Measurements from ENCODE around the gene TAF4. TPM values are rescaled to one million over a fixed set of nuclear protein-coding genes. Genes with fewer than 3 reads are reported as not detected.

TAF4 gene
- total and polyA plus RNA-seq, 2 of the 13 experiments (the other 11 are each of a cell fraction or from before 2014, with no cell fraction given): 5.9 to 12.0 TPM

GRCh38 chr20:61929971-61930666 lies 135.6 kb downstream of the TAF4 start:
- no peaks in the 10 kb centered on the region for H3K36me3 ChIP-seq (replicated peaks in 1 of 2; ENCODE audit: control insufficient read depth in 1 of 2, insufficient read depth in 2 of 2, low read length in 2 of 2)
- no TSS peak for BruUV-seq (replicated peaks)
- no peak overlapping the region for H3K9ac ChIP-seq (ENCODE audit: insufficient read depth, low read depth, low read length)
- H3K4me3 ChIP-seq (replicated peaks in 1 of 3; ENCODE audit: insufficient read depth in 1 of 3, low read depth in 2 of 3, low read length in 3 of 3): no peak overlapping the region
- ChIA-PET CTCF (ENCODE audit: low intra/inter-chr PET ratio, low total read pairs) (no interaction called here), POLR2A (no interaction called here)
- no peaks in the 10 kb centered on the region for H3K79me2 ChIP-seq (ENCODE audit: insufficient read depth, low read length)
- no peak for TF ChIP-seq AGO2 (optimal IDR thresholded peaks at IDR 0.05; ENCODE audit: low read depth, low read length)
- no peak for TF ChIP-seq ESRRA (CRISPR knock-in tag; IDR thresholded peaks at IDR 0.05; ENCODE audit: low read depth)
- TF ChIP-seq ZFP1 (CRISPR knock-in tag; IDR thresholded peaks at IDR 0.05): no peak
- TF ChIP-seq USF2 (IDR thresholded peaks at IDR 0.05; ENCODE audit: low read depth, low read length): peak; percentile 25; the same call in 1 of the 2 replicates
- no peak for TF ChIP-seq USF2 (CRISPR knock-in tag; IDR thresholded peaks at IDR 0.05; ENCODE audit: borderline replicate concordance)
- no peak for TF ChIP-seq FOXO1 (CRISPR knock-in tag; IDR thresholded peaks at IDR 0.05)
- no peak for TF ChIP-seq JDP2 (CRISPR knock-in tag; IDR thresholded peaks at IDR 0.05; ENCODE audit: borderline replicate concordance)
- TF ChIP-seq SNAPC5 (CRISPR knock-in tag; IDR thresholded peaks at IDR 0.05; ENCODE audit: borderline replicate concordance): no peak
- no peak for TF ChIP-seq HNRNPH1 (optimal IDR thresholded peaks at IDR 0.05; ENCODE audit: low read depth, low read length)
- TF ChIP-seq, protein P1, sequence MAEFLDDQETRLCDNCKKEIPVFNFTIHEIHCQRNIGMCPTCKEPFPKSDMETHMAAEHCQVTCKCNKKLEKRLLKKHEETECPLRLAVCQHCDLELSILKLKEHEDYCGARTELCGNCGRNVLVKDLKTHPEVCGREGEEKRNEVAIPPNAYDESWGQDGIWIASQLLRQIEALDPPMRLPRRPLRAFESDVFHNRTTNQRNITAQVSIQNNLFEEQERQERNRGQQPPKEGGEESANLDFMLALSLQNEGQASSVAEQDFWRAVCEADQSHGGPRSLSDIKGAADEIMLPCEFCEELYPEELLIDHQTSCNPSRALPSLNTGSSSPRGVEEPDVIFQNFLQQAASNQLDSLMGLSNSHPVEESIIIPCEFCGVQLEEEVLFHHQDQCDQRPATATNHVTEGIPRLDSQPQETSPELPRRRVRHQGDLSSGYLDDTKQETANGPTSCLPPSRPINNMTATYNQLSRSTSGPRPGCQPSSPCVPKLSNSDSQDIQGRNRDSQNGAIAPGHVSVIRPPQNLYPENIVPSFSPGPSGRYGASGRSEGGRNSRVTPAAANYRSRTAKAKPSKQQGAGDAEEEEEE (CRISPR knock-in tag; IDR thresholded peaks at IDR 0.05; ENCODE audit: borderline replicate concordance): no peak
- TF ChIP-seq NFYC (CRISPR knock-in tag; IDR thresholded peaks at IDR 0.05): peak; percentile 45; the same call in 1 of the 2 replicates
- no peak for TF ChIP-seq ZNF136 (CRISPR knock-in tag; IDR thresholded peaks at IDR 0.05; ENCODE audit: low read depth)
- no peak for TF ChIP-seq POLR2G (IDR thresholded peaks at IDR 0.05; ENCODE audit: low read depth, low read length)
- no peak for TF ChIP-seq ZNF737 (CRISPR knock-in tag; IDR thresholded peaks at IDR 0.05; ENCODE audit: borderline replicate concordance)
- TF ChIP-seq, protein P2, sequence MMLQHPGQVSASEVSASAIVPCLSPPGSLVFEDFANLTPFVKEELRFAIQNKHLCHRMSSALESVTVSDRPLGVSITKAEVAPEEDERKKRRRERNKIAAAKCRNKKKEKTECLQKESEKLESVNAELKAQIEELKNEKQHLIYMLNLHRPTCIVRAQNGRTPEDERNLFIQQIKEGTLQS (CRISPR knock-in tag; IDR thresholded peaks at IDR 0.05): no peak
- peak; percentile 33 for TF ChIP-seq NFYB (CRISPR knock-in tag; IDR thresholded peaks at IDR 0.05)
- no peak for TF ChIP-seq TEAD2 (CRISPR knock-in tag; IDR thresholded peaks at IDR 0.05)
- H3K4me1 ChIP-seq (ENCODE audit: insufficient read depth, low read length): no peaks in the 10 kb centered on the region
- no peak overlapping the region for H2AFZ ChIP-seq (ENCODE audit: low read length)
- ATAC-seq (no peak), DNase-seq (ENCODE audit: low spot score) (no peak), FAIRE-seq (no peak)
- in situ Hi-C loops (cut with HindIII; ENCODE audit: extremely low pct_ligation_motif_present, low pct_unique_long_range_greater_than_20kb) (no loop called here), intact Hi-C loops (cut with micrococcal nuclease; ENCODE audit: unreplicated experiment) (no loop called here)
- H3K27me3 ChIP-seq (ENCODE audit: control insufficient read depth in 1 of 2, insufficient read depth in 2 of 2, low read length in 2 of 2): peaks cover 15 to 57% of the 10 kb centered on the region in 2 experiments
- H3K27ac ChIP-seq (ENCODE audit: extremely low read length, insufficient read depth, low read length): no peak overlapping the region
- no peak overlapping the region for H3K4me2 ChIP-seq (ENCODE audit: low read depth, low read length)
- H4K20me1 ChIP-seq (ENCODE audit: insufficient read depth, low read length): no peaks in the 10 kb centered on the region; the same call in 1 of the 2 replicates
- no peaks in the 10 kb centered on the region for H3K9me3 ChIP-seq (ENCODE audit: low read length)
- WGBS (ENCODE audit: low lambda C conversion rate): 40% methylated on average over 12 of the region's 12 CpGs

Data from HepG2 (cell line).